Breast epithelium (tissue), 4 donors: ENCODE data around the gene IMMP2L. TPM values are rescaled to one million over a fixed set of nuclear protein-coding genes. Genes with fewer than 3 reads are reported as not detected.

ENCODE experiments used
- DNase-seq, 2 donors: peaks; one replicate each; pipeline ENCODE4 v3.0.0-alpha.2; 2019; ENCODE audit warnings: low spot score in 2 of 2
- H3K27ac ChIP-seq, 2 donors: fragments of 200-600 bp; sonication (generic) in 1 of 2; one replicate each; pipeline ENCODE4 v1.5.1; 2016 to 2019; ENCODE audit warnings: mild to moderate bottlenecking in 1 of 2
- H3K27me3 ChIP-seq, 2 donors: fragments of 200-600 bp; sonication (generic) in 1 of 2; one replicate each; pipeline versions ENCODE4 v1.5.1 to v1.6.0; 2017 to 2019; ENCODE audit warnings: control low read depth in 1 of 2, mild to moderate bottlenecking in 1 of 2
- H3K36me3 ChIP-seq: fragments of 200-600 bp; one replicate; pipeline ENCODE4 v1.5.1; 2019
- H3K4me1 ChIP-seq, 2 donors: fragments of 200-600 bp; sonication (generic); one replicate each; pipeline ENCODE4 v1.5.1; 2016 to 2019; ENCODE audit warnings: control low read depth in 1 of 2
- H3K4me3 ChIP-seq, 3 donors: fragments of 200-600 bp; sonication (generic); 1 replicate in 2 of 3; 2 replicates in 1 of 3; pipeline ENCODE4 v1.5.1; 2016 to 2019; ENCODE audit warnings: mild to moderate bottlenecking in 3 of 3, moderate library complexity in 2 of 3
- H3K9me3 ChIP-seq, 2 donors: fragments of 200-600 bp; sonication (generic) in 1 of 2; one replicate each; pipeline ENCODE4 v1.5.1; 2016 to 2019; ENCODE audit warnings: control low read depth in 1 of 2
- POLR2A ChIP-seq: fragments of 450-650 bp; IDR thresholded peaks from one replicate; pipeline ENCODE4 v1.6.1; 2016; ENCODE audit warnings: antibody characterized with exemption, mild to moderate bottlenecking, moderate library complexity
- POLR2AphosphoS5 ChIP-seq, 3 donors: sonication (generic); formaldehyde crosslinking; IDR thresholded peaks; one replicate each; pipeline ENCODE4 v1.6.1; 2017; ENCODE audit warnings: antibody characterized with exemption in 3 of 3
- intact Hi-C: fragments of 100-400 bp; cut with DNase I; formaldehyde crosslinking; loops from one replicate; pipeline ENCODE4 v1.15.1; 2023; ENCODE audit warnings: low total_unique reads
- total RNA-seq, 3 donors: library from RNA; depleted of rRNA; stranded (reverse); fragments of >200 nt; gene quantifications; one replicate each; pipeline ENCODE4 v1.1.0, GENCODE V29; 2016
- TF ChIP-seq, protein P1 (sequence below), 3 donors: fragments of 450-650 bp; IDR thresholded peaks; one replicate each; pipeline ENCODE4 v1.5.1; 2016 to 2017; ENCODE audit warnings: antibody characterized with exemption in 3 of 3, mild to moderate bottlenecking in 3 of 3, moderate library complexity in 3 of 3

IMMP2L gene
- total RNA-seq, 3 donors from 2014 or later, result 19.8 to 39.7 (median 30.8) TPM

DNA sequence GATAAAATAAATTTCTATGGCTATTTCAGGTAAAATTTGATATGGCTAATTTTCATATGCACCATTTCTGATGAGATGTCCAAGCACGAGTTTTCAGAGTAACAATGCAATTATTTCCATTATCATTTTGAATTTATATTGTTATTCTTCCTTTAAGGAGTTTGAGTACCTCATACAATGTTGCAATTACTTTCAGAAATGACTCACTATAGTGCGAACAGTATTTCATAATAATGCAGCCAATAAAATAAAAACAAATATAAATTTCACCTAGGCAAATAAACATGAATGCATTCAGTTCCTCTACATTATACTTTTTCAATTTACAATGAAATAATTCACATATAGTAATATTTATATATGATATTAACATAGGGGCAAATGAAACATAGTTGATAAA lies 550.1 kb downstream of the IMMP2L start:
- Histone ChIP-seq H3K4me3 (no peak overlapping the region), H3K27me3 (no peaks in the 10 kb centered on the region), H3K4me1 (no peaks in the 10 kb centered on the region), H3K36me3 (no peaks in the 10 kb centered on the region), H3K27ac (no peak overlapping the region), H3K9me3 (no peaks in the 10 kb centered on the region)
- intact Hi-C loops, result loop anchor here (5.0 kb wide), 1 partner anchor 1180 kb away; no protein-coding TSS in a partner anchor
- DNase-seq, result no peak
- TF ChIP-seq, protein P1, sequence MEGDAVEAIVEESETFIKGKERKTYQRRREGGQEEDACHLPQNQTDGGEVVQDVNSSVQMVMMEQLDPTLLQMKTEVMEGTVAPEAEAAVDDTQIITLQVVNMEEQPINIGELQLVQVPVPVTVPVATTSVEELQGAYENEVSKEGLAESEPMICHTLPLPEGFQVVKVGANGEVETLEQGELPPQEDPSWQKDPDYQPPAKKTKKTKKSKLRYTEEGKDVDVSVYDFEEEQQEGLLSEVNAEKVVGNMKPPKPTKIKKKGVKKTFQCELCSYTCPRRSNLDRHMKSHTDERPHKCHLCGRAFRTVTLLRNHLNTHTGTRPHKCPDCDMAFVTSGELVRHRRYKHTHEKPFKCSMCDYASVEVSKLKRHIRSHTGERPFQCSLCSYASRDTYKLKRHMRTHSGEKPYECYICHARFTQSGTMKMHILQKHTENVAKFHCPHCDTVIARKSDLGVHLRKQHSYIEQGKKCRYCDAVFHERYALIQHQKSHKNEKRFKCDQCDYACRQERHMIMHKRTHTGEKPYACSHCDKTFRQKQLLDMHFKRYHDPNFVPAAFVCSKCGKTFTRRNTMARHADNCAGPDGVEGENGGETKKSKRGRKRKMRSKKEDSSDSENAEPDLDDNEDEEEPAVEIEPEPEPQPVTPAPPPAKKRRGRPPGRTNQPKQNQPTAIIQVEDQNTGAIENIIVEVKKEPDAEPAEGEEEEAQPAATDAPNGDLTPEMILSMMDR (IDR thresholded peaks at IDR 0.05), result no peak
- no peak for TF ChIP-seq POLR2A
- TF ChIP-seq POLR2AphosphoS5 (IDR thresholded peaks at IDR 0.05), result no peak

DNA sequence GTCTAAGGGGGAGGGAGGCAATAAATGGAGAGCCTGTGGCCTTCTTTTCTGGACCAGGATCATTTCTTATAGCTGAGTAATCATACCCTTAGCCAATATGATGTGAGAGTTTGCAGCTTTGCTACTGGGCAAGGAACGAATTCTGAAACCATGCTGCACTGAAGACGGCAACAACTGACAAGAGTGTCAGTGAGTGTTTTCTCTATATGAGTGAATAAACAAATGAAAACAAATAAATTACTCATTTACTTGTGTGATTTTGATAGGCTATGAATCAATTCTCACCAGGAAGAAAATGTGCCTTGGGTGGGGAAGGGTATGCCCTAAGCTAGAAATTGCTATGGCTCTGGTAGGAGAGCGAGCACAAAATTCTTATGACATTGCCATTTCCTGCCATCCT lies 550.8 kb downstream of the IMMP2L start:
- no peaks in the 10 kb centered on the region for H3K27me3 ChIP-seq
- no peak for DNase-seq
- intact Hi-C loops, result loop anchor here (5.0 kb wide), 1 partner anchor 1179 kb away; no protein-coding TSS in a partner anchor
- H3K36me3 ChIP-seq, result no peaks in the 10 kb centered on the region
- no peaks in the 10 kb centered on the region for H3K4me1 ChIP-seq
- no peak overlapping the region for H3K4me3 ChIP-seq
- no peak for TF ChIP-seq POLR2AphosphoS5 (IDR thresholded peaks at IDR 0.05)
- no peak for TF ChIP-seq POLR2A
- TF ChIP-seq, protein P1 (IDR thresholded peaks at IDR 0.05), result no peak
- no peaks in the 10 kb centered on the region for H3K9me3 ChIP-seq
- no peak overlapping the region for H3K27ac ChIP-seq

DNA sequence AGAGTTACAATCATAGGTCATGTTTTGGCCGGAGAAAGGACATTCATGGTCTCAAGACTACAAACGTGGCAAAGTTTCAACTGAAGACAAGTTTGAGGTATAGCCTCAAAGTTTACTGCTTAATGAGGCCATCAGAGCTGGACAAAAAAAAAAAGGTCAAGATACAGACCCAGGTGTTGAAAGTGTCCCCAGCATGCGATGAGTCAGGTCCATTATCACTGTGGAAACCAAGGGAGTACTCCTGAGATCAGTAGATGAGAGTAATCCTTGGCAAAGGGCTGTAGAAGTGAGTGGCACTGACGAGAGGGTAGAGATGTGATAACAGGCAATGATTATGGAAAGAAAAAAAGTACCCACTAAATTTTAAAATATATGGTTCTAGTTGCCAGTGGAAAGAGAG lies 551.5 kb downstream of the IMMP2L start:
- Histone ChIP-seq H3K27me3 (no peaks in the 10 kb centered on the region), H3K9me3 (no peaks in the 10 kb centered on the region)

DNA sequence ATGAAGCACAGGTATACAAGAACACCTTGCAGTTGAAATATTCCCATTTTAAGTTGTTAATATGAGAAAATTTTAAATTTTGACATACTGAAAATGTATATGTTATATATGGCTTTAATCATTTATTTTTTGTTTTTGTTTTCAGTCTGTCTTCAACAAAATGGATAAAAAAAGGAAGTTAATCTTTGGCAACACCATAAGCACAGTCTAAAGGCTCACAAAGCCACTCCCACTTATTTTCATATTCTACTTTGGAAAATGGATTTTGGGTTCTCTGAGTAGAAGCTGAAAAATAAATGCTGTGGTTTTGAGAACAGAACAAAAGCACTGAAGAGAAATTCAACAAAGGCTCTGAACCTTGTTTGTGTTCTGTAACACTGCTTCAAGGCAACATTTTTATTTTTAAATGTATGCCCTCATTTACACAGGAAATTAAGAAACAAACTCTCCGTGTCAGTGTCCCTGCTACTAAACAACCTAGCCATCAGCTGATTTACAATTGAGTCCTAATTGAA lies 552.7 kb downstream of the IMMP2L start:
- Histone ChIP-seq H3K4me3 (no peak overlapping the region), H3K27ac (no peak overlapping the region), H3K36me3 (no peaks in the 10 kb centered on the region), H3K9me3 (no peaks in the 10 kb centered on the region), H3K27me3 (no peaks in the 10 kb centered on the region), H3K4me1 (no peaks in the 10 kb centered on the region)
- TF ChIP-seq POLR2A (no peak), POLR2AphosphoS5 (IDR thresholded peaks at IDR 0.05) (no peak)
- TF ChIP-seq, protein P1 (IDR thresholded peaks at IDR 0.05), result no peak
- DNase-seq, result no peak
- intact Hi-C loops, result loop anchor here (5.0 kb wide), 1 partner anchor 1177 kb away; no protein-coding TSS in a partner anchor

More for the DNA sequence above, 551.5 kb downstream of the IMMP2L start:
- no peak overlapping the region for H3K27ac ChIP-seq
- intact Hi-C loops, result loop anchor here (5.0 kb wide), 1 partner anchor 1178 kb away; no protein-coding TSS in a partner anchor
- no peak overlapping the region for H3K4me3 ChIP-seq
- TF ChIP-seq POLR2A, result no peak
- no peaks in the 10 kb centered on the region for H3K4me1 ChIP-seq
- no peak for DNase-seq
- H3K36me3 ChIP-seq, result no peaks in the 10 kb centered on the region

DNA sequence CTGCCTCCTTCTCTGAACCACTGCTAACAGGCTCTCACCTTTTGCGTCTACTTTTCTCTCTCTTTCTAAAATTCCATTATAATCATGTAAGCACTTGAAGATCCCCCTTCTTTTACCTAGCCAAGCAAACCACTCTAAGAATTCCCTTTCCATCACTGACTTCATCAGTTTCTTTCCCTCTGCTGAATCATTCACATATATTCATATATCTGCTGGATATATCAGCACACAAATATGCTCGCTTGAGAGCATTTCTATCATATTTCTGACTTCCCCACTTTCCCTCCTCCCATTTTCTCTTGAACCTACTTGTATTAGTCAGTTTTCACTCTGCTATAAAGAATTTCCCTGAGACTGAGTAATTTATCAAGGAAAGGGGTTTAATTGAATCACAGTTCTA lies 555.6 kb downstream of the IMMP2L start:
- TF ChIP-seq, protein P1 (IDR thresholded peaks at IDR 0.05), result no peak
- TF ChIP-seq POLR2AphosphoS5 (IDR thresholded peaks at IDR 0.05) (no peak), POLR2A (no peak)
- Histone ChIP-seq H3K27me3 (no peaks in the 10 kb centered on the region), H3K36me3 (no peaks in the 10 kb centered on the region), H3K4me1 (no peaks in the 10 kb centered on the region), H3K4me3 (no peak overlapping the region), H3K9me3 (no peaks in the 10 kb centered on the region), H3K27ac (no peak overlapping the region)
- intact Hi-C loops, result no loop called here
- DNase-seq, result no peak
